GM18870 (cell line): ENCODE results near the gene LEP.

Experiments used
- ATAC-seq: cut with Tn5 transposase; IDR thresholded peaks from one replicate; pipeline ENCODE4 v1.9.1; 2021; ENCODE audit warnings: moderate library complexity; ENCODE audit not compliant: unreplicated experiment

The LEP gene

GRCh38 chr7:128240696-128241386 is at the start of gene LEP:
LEP (plus strand) TSS chr7:128241278; CDS start chr7:128252019, 10,741 bp downstream.
- ATAC-seq = no peak

DNA sequence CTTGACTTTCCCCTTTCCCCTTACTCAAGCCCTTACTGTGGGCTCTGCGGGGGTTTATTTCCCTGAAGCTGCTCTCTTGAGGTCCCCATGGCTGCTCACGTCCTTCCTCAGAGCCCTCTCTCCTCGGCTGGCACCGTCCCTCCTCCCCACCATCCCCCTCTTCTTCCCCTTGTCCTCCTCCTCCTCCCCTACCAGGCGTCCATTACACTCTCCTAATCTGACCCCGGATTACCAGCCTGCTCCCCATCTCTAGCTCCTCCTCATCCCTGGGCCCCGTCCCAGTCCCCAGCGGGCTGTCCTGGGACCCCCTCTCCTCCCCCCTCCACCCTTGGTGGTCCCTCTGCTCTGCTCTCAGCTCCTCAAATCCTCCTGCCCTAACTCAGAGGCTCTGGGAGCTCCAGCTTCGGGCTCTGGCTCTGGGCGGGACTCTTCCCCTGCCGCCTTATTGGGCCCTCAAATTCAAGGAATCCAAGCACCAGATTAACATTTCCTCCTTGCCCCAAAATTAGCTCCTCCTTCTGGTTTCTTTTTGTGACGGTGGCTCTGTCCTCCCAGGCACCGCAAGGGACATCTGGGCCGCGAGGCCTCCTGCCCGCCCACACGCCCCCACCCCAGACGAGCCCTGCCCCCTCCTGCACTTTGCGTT is 48.5 kb upstream of the LEP start:
- ATAC-seq = no peak

DNA sequence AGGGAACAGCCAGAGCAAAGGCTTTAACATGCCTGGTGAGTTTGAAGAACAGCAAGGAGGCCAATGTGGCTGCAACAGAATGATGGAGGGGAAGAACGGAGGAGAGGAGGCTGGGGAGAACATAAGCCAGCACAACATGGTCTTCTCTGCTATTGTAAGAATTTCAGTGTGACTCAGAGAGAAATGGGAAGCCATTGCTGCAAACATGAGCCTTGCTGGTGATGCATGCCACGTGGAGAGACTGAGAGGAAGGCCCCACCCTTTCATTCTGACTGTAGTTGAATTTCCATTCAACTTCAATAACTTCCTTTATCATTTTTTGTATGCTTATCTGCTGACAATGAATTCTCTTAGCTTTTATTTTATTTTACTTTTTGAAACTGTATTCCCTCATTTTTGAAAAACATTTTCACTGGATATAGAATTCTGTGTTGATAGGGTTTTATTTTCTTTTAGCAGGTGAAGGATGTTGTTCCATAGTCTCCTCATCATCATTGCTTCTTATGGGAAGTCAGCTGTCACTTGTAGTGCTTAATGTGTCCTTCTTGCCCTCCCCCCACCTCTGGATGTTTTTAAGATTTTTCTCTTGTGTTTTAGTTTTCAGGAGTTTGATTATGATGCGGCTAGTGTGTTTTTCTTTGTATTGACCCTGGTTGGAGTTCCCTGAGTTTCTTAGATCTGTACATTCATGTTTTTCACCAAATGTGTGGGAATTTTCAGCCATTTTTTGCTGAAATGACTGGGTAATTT is 46.4 kb upstream of the LEP start:
- ATAC-seq = no peak

DNA sequence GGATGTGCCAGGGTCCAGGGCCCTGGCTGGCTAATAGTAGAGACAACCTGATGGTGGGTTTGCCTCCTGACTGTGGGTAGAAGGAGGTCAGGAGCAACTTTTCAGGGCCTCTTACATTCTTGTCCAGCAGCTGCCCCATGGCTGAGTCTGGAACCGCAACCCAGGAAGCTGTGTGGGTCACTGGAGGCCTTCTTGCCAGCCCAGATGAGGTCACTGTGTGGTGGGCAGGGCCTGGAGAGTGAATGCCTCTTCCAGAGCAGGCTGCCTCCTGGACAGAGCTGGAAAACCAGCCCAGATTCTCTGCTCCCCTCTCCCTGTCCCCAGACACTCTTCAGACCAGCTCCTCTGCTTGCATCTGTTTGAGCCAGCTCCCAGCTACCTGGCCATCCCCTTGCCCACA is 43.5 kb upstream of the LEP start:
- ATAC-seq = no peak

- ATAC-seq = no peak
These were observed 43.0 kb upstream of the LEP start for GRCh38 chr7:128197989-128198580.

GRCh38 chr7:128200376-128200775 is 40.7 kb upstream of the LEP start:
- no peak for ATAC-seq

GRCh38 chr7:128201067-128201689 is 39.9 kb upstream of the LEP start:
- ATAC-seq = no peak

- ATAC-seq = no peak
These were observed 39.4 kb upstream of the LEP start for GRCh38 chr7:128201690-128202085.

GRCh38 chr7:128202287-128202957 is 38.7 kb upstream of the LEP start:
- no peak for ATAC-seq

DNA sequence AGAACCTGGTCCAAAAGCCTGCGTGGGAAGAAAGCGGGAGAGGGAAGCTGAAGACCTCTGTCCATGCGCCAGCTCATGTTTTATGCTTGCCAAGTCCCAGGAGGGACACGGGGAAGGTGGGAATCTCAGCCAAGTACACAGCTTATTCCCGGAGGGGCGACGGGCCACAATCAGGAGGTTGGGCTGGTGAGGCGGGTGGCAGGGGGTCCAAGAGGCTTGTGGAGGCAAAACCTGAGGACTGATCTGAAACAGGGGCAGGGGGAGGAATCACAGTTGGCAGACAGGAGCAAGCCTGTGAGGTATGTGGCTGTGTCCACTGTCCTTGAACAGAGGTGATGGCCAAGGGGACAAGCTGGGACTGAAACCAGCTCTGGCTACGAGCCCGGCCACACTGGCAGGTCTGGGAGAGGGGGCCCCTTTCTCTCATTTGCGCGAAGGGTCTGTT is 38.0 kb upstream of the LEP start:
- no peak for ATAC-seq

GRCh38 chr7:128203710-128204214 is 37.3 kb upstream of the LEP start:
- no peak for ATAC-seq

GRCh38 chr7:128204455-128204854 is 36.6 kb upstream of the LEP start:
- ATAC-seq = no peak

DNA sequence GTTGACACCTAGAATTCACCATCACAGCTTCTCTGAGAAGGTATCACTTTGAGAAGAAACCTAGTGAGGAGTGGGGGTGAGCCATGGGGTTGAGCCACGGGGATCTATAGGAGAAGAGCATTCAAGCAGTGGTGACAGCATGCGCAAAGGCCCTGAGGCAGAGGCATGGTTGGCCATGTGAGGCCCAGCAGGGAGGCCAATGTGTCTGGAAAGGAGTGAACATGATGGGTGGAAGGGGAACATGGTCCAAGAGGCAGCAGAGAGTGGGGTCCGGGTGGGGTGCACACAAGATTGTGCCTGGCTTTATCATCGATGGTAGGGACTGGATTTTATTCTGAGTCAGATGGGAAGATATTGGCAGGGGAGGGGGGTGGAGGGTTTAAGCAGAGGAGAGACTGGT is 36.0 kb upstream of the LEP start:
- no peak for ATAC-seq

DNA sequence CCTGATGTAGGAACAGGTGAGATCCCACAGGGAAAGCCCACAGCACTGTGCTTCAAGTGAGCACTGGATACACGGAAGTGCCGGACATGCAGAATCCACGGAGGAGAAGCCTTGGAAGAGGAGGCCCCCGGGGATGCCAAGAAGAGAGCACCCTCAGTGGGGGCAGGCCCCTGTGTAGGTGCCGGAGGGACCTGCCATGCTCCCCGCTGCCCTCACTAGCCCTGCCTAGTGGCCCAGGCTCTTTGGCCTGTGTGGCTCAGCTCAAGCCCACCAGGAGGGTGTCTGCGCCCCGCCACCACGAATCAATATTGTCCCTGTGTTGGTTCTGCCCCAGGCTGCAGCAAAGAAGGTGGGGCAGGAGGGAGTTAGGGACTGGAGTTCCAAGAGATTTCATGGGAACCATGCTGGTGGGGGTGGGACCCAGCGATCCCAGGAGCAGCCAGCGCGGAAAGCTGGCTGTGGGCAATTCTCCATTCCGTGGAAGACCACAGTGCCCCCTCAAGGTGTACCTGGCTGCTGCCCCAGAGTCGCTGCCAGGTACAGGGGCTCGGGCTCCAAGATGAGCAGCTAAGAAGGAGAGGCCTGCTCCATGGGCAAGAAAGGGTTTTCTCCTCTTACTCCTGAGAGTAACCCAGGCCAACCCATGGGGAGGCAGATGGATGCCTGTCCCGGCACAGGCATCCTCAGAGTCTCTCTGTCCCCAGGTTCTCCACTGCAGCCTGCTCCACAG is 34.9 kb upstream of the LEP start:
- ATAC-seq = no peak

DNA sequence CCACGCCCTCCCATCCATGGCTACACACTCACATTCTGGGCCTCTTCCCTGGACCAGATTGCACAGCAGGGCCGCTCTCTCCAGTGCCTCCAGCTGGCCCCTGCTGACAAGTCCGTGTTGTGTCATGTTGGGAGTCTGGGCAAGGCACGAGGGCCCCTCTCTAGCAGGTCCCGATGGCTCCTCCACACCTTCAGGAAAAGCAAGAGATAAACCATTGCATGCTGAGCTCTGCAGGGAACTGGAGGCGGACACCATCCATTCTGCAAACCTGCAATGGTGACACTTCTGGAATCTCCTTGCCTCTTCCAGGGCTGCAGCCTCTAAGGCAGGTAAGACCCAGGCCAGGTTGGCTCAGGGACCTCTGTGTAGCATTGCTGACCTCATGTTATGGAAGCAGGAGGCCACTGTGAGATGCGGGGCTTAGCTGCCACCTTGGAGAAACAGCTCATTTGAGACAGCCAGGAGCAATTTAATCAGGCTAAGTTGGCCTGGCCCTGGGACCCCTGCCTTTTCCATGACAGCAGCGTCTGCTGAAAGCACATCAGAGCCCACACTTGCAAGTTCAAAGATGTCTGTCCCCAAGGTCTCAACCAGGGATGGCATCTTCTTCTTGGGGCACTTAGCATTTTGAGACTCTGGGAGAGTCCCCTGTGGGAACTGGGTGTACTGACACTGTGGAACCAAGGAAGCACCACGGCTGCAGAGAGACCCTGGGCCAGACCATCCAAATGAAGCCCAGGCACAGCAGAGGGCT is 34.2 kb upstream of the LEP start:
- no peak for ATAC-seq

- no peak for ATAC-seq
These were observed 33.5 kb upstream of the LEP start for GRCh38 chr7:128207609-128208008.

GRCh38 chr7:128209229-128210035 is 31.6 kb upstream of the LEP start:
- no peak for ATAC-seq

DNA sequence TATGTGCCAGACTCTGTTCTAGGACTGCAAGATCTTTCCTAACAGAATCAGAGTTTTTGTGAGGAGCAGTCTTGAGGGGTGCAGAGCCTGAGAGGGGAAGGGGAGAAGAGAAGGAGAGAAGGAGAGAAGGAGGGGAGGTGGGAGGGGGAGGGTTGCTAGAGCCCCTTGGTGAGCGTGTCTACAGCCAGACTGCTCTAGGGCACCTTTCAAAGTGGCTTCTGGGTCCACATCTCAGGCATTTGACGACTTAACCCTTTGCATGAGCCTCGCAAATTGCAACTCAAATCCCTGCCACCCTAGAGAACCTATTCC is 31.1 kb upstream of the LEP start:
- ATAC-seq = no peak
